Right lung (tissue), 5 donors: ENCODE data around the gene MYO7B. TPM values are rescaled to one million over a fixed set of nuclear protein-coding genes. Genes with fewer than 3 reads are reported as not detected.
"Not testable (repeated sequence)": the region's sequence is repeated elsewhere in the genome, so short reads cannot be mapped to it uniquely, and the experiment has no call there.

Source experiments
- DNase-seq, 2 donors: peaks; one replicate each; pipeline ENCODE4 v3.0.0-alpha.2; 2013
- polyA plus RNA-seq, 5 donors: library from polyadenylated mRNA; unstranded; fragments of 120-200 nt; gene quantifications; one replicate each; pipeline versions ENCODE4 v1.2.1 to v1.2.3, GENCODE V29; 2013; ENCODE audit warnings: inconsistent platforms in 1 of 5, low replicate concordance in 1 of 5; ENCODE audit not compliant: insufficient read length in 5 of 5, insufficient read depth in 1 of 5

The MYO7B gene
- polyA plus RNA-seq, 5 donors: 0.51 to 1.2 (median 0.70) TPM

DNA sequence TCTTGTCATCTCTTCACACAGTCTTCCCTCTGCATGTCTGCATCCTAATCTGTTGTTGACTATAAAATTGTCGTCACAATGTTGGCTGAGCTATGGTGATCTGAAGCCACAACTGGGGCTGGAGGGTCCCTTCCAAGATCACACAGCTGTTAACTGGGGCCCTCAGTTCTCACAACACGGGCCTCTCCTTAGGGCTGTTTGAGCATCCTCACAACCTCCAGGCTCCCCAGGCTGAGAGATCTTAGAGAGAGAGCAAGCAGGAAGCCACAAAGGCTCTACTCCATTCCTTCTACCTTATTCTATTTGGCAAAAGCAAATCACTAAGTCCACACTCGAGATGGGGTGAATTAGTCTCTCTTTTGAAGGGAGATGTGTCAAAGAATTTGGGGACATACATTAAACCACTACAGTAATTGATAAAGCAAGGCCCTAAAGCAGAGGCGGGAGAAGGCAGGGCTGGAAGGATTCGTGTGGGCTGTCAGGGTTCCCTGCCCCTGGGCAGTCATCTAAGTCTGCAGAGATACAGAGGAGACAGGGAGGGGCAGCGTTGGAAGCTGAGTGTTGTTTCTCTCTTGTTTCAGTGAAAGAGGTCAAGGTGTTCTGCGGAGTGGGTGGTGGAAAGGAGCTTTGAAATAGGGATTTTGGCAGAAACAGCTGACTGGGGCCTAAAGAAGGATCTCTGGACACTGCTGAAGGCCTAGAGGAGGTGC, 15.9 kb downstream of the MYO7B start:
- DNase-seq: no peak

DNA sequence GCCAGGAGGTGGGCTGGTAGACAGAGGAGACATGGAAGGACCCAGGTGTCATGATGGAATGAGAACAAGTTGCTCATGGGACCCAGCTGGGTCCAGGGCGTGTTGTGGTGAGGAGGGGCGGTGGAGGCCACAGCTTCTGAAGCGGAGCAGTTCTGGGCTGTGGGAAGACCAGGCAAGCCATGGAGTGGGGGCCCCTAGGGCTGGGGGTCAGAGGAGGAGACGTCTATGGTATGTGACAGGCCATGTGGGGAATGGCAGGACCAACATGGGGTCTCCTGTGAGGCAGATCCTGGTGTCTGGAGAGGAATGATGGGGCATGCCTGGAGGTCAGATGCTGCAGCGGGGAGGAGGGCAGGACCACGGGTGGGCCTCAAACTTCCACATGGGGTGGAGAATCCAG, 16.9 kb downstream of the MYO7B start:
- DNase-seq: no peak

DNA sequence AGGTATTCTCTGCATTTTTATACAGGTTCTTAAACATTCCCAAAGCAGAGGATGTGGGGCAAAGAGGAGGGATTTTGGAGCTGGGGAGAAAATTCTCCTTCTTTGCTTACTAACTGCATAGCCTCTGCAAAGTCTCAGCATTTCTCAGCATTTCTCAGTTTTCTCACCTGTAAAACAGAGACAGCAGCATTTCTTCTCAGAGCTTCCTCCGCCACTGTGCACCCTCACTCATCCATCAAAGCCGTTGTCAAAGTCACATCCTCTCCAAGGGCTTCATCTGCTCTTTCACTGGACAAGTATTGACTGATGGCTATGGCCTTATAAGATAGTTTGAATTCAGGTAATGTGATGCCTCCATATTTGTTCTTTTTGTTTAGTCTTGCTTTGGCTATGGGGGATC, 17.4 kb downstream of the MYO7B start:
- no peak for DNase-seq

DNA sequence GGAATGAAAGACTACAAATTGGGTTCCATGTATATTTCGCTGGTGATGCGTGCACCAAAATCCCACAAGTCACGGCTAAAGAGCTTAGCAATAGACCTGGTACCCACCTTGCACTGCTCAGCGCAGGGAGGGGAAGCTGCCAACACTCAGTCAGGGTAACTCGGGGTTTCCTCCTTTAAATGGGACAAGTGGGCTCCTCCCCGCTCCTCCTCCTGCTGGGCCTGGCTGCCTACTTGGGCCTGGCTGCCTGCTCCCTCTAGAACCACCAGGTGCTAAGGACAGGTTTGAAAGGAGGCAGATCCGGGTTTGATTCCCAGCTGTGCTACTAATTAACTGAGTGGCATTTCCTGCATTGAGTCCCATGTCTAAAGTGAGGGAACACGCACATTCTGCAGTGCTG, 23.4 kb downstream of the MYO7B start:
- no peak for DNase-seq

DNA sequence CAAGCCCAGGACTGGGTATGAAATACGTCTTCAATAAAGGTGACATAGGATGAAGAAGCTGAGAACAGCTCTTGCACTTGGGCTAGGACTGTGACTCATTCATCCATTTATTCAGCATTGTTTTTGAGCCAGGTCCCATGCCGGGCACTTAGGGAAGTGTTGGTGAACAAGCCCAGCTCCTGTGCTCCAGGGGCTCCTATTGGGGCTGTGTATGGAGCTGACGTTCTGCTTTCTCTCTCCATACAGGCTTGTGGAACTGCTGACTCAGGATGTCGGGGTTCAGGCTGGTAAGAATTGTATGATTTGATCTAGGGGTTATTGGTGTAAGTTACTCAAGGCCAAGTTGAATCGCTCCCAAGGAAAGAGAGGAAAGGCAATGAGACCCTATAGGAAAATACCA, 24.0 kb downstream of the MYO7B start:
- no peak for DNase-seq

DNA sequence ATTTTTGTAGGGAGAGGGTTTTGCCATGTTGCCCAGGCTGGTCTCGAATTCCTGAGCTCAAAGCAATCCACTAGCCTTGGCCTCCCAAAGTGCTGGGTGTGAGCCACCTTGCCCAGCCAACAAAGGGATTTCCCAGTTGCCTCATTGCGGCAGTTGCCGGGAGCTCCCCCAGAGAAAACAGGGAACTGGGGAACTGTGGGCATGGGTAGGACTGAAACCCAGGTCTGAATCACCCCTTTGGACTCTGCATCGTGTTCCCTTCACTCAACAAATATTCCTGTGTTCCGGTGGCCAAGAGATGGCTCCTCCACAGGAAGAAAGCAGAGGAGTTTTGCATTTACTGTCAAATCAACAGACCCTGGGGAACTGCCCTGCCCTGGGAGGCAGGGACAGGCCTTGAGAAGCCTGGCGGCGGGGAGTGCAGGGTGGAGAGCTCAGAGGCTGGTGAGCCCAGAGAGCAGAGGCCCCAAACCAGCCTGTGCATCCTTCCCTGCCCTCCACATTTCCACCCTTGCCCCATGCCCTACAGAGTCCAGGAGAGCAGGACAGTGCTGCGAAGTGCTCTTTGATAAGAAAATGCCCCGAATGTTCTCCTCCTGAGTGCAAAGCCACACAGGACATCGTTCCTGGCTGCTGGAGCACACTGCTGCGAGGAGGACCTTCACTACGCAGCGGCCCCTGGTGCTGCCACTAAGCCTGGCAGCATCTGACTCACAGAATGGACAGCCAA, 24.9 kb downstream of the MYO7B start:
- no peak for DNase-seq

DNA sequence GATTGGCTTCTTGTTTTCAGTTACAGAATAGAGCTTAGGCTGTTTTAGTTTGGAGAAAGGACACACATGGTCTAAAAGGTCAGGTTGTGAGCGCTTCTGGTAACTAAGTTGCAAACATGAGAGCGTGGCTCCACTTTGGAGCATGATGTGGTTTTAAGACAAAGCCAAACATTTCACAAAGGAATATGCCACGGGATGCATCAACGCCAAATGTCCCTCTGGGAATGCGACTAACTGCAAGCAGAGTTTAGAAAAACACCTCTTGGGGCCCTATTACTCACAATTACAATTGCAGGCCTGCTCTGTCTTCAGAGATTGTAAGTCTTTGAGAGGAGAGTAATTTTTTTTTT, 25.4 kb downstream of the MYO7B start:
- DNase-seq: no peak

DNA sequence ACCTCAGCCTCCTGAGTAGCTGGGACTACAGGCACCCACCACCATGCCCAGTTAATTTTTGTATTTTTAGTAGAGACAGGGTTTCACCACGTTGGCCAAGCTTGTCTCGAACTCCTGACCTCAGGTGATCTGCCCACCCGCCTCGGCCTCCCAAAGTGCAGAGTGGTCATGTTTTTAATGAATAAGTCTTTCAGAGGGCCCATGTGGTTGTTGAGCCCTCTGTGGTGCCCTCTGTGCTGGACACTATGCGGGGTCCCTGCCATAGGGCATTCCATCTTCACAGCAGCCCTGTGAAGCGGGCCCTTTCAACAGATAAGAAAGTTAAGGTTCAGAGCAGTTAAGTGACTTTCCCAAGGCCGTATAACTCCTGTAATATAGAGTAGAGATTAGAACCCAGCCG, 25.9 kb downstream of the MYO7B start:
- no peak for DNase-seq

DNA sequence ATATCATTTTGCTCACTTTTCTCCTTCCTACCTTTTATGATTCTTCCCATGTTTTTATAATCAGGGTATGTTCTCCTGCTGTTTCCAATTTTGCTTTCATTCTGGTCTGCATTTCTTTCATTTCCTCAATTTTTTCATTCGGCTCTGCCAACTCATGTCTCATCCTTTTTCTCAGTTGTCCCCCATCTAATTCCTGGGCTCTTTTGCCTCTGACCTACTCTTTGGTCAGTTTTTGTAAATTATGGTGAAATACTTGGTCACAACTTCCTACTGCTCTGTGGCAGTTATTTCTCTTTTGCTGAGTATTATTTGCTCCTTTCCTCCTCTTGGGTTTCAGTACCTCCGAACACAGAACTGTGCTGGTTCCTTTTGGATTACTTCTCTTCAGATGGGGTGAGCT, 27.5 kb downstream of the MYO7B start:
- DNase-seq: no peak

DNA sequence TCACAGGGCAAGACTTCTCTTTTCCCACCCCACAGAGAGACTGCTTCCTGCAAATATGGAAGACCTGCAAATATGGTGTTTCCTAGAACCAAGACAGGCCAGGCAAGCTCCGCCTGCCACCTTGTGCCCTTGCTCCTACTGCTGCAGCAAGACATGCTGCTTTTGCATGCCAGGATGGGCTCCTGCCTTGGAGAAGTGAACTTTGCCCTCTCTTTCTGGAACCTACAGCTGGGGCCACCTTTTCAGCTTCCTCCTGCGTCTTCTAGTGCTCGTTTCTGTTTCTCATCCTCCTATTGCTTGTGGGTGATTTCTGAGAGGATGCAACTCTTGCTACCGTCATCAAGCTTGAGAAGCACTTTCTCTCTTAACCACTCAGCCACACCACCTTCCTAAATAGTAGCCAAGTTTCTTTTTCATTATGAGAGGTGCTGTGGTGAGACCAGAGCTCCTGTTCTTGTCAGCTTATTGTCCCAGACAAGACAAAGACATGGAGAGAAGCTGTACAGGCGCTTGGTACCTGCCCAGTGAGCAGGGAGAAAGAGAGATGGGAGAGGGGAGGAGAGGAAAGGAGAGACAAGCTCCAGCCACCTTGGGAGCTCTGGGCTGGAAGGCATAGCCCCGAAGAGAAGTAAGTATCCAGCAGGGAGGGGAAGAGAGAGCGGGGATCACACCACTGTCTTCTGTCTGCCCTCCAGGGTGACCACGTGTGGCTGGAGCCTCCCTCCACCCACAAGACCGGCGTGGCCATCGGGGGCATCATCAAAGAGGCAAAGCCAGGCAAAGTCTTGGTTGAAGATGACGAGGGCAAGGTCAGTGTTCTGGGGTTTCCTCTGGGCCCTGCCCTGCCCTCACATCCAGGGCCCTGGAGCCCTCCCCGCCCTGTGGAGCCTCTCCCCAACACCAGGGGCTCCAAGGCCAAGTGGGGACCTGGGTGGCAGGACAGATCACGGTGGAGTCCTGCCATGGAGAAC, 28.3 kb downstream of the MYO7B start:
- no peak for DNase-seq

DNA sequence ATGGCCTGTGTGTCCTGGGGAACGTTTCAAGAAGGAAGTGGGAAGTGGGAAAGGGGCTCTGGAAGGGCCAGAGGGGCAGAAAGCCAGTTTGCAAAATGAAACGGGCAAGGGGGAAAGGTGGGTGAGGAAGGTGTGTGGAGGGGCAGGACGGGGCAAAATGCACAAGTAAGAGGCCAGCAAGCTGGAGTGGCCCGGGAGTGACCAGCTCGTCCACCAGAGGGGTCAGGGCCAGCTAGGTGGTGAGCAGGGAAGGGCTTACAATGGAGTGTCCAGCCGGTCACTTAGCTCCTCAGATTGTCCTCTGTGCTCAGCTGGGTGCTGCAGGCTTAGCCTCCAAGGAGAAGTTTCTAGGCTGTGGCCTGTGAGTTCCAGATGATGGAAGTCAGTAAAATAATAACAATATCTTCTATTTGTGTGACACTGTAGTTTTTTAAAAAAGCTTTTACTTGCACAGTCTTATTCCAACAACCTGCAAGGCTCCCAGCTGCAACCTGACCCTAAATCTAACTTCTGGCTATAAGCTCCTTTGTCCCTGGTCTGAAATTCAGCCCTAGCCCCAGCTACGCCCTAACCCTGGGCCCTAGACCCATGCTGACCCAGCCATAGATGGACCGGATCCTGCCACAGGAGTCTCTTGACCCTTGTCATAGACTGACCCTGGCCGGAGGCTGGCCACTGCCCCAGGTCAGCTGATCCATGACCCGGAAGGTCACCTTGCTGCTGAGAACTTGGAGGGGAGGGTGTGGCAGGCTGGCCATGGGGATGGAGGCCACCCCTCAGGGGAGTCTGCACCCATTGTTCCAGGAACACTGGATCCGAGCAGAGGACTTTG, 29.2 kb downstream of the MYO7B start:
- no peak for DNase-seq

DNA sequence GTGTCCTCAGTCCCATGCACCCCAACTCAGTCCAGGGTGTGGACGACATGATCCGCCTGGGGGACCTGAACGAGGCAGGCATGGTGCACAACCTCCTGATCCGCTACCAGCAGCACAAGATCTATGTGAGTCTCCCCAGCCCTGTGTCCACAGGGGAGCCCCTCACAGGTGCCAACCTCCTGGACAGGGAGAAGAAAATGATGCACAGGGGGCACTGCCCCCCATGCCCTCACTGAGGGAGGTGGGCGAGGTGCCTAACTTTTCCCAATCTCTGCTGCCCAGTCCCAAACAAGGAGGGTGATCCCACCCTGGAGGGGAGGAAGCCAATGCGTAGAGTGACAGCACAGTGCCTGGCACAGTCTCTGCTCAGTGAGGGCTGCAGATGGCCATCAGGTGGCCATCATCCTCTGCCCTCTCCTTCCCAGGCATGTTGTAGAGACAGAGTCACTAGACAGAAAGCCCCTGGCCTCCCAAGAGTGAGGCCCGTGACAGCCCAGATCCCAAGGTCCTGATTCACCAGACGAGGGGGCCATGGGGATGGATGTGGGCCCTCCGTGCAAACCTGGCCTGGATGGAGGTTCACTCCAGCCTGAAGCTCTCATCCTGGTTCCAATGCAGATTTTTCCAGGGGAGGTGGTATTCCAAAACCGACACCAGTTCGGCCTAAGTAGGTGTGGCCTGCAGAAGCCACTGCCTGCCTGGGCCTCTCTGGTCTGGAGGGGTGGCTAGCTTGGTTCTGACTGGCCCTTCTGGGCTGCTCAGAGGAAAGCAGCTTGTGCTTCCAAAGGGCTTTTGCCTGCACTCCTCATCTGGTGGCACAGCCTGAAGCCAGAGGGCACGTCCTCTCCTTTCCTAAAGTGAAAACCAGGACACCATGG, 30.0 kb downstream of the MYO7B start:
- no peak for DNase-seq

DNA sequence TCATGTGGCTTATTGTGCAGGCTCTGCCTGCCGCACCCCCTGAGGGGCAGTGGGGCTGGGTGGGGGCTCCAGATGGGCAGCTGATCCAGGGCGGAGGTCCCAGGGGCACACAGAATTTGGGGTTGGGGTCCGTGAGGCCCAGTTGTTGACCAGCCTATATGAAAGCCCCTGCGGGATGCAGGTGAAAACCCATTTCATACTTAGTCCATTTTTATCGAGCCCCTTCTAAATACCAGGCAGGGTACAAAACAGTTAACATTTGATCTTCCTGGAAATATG, 30.6 kb downstream of the MYO7B start:
- DNase-seq: no peak

DNA sequence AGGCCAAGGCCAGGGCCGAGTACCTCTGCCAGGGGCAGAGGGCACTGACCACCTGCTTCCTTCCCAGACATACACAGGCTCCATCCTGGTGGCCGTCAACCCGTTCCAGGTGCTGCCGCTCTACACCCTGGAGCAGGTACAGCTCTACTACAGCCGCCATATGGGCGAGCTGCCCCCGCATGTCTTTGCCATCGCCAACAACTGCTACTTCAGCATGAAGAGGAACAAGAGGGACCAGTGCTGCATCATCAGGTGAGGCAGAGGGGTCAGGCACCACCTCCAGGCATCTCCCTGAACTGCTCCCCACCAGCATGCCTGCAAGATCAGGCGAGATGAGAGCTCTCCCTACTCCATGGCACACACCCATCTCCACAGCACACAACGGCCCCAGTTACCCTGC, 31.1 kb downstream of the MYO7B start:
- no peak for DNase-seq

DNA sequence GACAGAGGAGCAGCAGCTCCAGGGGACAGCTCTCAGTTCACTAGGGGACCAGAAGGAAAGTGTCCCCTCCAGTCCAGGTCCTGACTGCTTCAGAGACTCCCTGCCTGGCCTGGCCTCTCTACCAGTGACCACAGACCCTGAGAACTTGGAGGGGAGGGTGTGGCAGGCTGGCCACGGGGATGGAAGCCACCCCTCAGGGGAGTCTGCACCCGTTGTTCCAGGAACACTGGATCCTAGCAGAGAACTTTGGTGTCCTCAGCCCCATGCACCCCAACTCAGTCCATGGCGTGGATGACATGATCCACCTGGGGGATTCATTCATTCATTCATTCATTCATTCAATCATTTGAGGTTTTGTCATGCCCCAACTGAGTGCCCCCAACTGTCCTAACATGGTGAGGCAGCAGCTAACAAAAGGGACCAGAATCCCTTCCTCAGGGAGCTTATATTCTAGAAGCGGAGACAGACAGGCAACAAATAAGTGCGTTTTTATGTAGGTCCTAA, 31.9 kb downstream of the MYO7B start:
- DNase-seq: no peak

DNA sequence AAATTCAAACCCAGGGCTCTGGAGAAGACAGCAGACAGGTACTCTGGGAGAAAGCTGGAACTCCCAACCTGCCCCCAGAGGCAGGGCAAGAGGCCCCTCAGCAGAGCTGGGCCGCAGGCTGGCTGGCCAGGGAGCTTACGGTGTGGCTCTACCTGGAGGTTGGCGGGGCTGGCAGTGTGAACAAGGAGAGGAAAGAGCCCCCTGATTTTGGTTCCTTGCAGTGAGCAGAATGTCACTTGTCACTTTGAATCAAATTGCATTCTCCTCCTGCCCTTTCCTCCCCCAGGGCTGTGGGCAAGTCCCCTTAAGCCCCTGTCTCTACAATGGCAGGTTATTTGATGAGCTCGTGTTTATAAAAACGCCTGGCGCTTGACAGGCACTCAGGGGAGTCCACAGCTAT, 32.6 kb downstream of the MYO7B start:
- no peak for DNase-seq

DNA sequence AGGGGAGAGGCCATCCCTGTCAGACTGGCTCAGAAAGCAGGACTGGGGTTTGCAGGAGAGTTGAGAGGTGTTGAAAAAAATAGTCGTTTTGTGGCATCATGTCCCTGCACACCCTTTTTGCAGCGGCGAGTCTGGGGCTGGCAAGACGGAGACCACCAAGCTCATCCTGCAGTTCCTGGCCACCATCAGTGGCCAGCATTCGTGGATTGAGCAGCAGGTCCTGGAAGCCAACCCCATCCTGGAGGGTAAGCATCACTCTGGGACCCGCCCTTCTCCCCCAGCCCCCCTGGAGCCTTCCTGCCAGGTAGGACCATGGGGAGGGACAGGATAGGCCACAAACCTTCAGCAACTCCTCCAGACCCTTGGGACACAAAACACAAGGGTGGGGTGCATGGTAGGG, 34.2 kb downstream of the MYO7B start:
- DNase-seq: no peak

DNA sequence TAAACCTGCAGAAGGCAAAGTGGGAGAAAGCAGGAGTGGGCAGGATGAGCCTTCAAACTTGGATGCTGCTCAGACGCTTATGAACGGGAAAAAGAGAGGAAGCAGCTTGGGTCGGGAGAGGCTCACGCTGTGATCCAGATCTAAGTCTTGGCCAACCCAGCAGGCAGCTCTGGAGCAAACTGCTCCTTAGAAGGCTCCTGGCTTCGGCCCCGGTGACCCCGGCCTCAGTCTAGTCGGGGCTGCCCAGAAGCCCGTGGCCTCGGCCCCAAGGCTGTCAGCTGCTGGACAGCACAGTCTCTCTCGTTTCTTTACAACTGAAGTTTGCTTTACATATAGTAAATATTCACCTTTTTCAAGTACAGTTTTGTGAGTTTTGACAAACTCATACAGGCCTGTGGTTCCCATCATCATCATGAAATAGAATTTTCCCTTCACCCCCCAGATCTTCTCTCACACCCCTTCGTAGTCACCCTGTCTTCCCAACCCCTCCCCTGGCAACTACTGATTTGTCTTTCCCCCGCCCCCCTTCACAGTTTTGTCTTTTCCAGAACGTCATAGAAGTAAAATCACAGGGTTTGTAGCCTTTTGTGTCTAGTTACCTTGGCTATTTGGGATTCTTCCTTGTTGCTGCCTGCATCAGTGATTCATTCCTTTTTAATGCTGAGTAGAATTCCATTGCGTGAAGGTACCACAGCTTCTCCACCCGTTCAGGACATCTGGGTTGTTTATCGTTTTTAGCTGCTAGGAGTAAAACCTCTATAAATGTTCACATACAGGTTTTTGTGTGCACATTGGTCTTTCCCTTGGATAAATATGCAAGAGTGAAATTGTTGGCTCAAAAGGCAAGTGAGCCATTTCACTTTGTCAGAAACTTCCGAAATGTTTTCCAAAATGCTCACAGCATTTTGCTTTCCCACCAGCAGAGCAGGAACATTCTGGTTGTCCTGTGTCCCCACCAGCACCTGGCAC, 35.1 kb downstream of the MYO7B start:
- no peak for DNase-seq

DNA sequence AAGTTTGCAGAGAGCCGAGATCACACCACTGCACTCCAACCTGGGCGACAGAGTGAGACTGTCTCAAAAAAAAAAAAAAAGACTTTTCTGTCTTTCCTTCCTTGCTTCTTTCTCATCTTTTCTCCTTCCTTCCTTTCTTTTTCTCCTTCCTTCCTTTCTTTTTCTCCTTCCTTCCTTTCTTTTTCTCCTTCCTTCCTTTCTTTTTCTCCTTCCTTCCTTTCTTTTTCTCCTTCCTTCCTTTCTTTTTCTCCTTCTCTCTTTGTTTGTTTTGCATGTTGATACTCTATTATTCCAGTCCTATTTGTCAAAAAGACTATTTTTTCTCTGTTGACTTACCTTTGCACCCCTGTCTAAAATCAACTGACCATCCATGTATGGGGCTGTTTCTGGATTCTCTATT, 36.9 kb downstream of the MYO7B start:
- not testable (repeated sequence) for DNase-seq
